Nephron (organoid): ENCODE measurements around the gene ARHGEF37.

Experiments
- H3K27ac Mint-ChIP-seq, 3 experiments: 2 replicates each; pipeline ENCODE4 v1.8.0; 2020; ENCODE audit warnings: mixed read lengths in 3 of 3, mild to moderate bottlenecking in 2 of 3, moderate library complexity in 1 of 3
- H3K27me3 Mint-ChIP-seq: 2 replicates; pipeline ENCODE4 v1.8.0; 2021; ENCODE audit warnings: low read depth, mild to moderate bottlenecking, moderate library complexity, mixed read lengths
- H3K36me3 Mint-ChIP-seq: 2 replicates; pipeline ENCODE4 v1.8.0; 2020; ENCODE audit warnings: low read depth, mixed read lengths
- H3K4me1 Mint-ChIP-seq: 2 replicates; pipeline ENCODE4 v1.8.0; 2020; ENCODE audit warnings: mixed read lengths
- H3K4me3 Mint-ChIP-seq, 3 experiments: 2 replicates each; pipeline ENCODE4 v1.8.0; 2020; ENCODE audit warnings: mild to moderate bottlenecking in 3 of 3, mixed read lengths in 3 of 3, moderate library complexity in 2 of 3
- H3K9me3 Mint-ChIP-seq: 2 replicates; pipeline ENCODE4 v1.8.0; 2020; ENCODE audit warnings: mixed read lengths
- TF ChIP-seq, protein P1 (sequence below), 3 experiments: fragments of 200-600 bp; sonication (generic); IDR thresholded peaks; one replicate each; pipeline ENCODE4 v1.5.0; 2021; ENCODE audit warnings: antibody characterized with exemption in 3 of 3; ENCODE audit not compliant: unreplicated experiment in 3 of 3

ARHGEF37 gene

DNA sequence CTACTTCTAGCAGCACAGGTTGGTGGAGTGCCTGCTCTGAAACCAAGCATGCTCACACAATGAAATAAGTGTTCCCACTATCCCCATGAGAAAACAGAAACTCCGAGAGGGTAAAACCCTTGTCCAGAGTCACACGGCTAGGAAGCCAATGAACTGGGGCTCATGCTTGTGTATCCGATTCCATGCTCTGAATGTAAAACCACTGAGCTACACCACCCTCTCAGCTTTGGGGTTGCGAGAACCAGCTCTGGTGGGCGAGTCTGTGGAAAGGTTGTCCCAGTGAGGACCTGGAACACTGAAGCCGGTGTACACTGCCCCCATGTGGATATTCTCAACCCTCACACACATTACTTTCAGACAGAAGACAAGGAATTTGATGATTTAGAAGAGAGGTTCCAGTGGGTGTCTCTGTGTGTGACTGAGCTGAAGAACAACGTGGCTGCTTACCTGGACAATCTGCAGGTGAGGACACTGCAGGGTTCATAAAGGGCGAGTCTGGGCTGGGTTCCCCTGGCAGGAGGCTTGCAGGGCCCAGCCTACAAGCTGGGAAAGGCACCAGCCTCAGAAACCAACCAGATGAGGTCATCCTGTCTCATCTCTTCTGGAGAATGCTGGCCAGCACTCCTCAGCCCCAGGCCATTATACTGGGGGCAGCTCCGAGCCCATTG is 37.4 kb downstream of the ARHGEF37 start:
- H3K9me3 Mint-ChIP-seq: no peaks in the 10 kb centered on the region
- no peak overlapping the region for H3K4me3 Mint-ChIP-seq
- H3K4me1 Mint-ChIP-seq: peaks cover 16% of the 10 kb centered on the region
- H3K27ac Mint-ChIP-seq: no peak overlapping the region
- TF ChIP-seq, protein P1, sequence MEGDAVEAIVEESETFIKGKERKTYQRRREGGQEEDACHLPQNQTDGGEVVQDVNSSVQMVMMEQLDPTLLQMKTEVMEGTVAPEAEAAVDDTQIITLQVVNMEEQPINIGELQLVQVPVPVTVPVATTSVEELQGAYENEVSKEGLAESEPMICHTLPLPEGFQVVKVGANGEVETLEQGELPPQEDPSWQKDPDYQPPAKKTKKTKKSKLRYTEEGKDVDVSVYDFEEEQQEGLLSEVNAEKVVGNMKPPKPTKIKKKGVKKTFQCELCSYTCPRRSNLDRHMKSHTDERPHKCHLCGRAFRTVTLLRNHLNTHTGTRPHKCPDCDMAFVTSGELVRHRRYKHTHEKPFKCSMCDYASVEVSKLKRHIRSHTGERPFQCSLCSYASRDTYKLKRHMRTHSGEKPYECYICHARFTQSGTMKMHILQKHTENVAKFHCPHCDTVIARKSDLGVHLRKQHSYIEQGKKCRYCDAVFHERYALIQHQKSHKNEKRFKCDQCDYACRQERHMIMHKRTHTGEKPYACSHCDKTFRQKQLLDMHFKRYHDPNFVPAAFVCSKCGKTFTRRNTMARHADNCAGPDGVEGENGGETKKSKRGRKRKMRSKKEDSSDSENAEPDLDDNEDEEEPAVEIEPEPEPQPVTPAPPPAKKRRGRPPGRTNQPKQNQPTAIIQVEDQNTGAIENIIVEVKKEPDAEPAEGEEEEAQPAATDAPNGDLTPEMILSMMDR (IDR thresholded peaks at IDR 0.05; ENCODE audit: unreplicated experiment in 3 of 3): peak; percentile 56 to 60 (median 56)
- peaks cover 4% of the 10 kb centered on the region for H3K27me3 Mint-ChIP-seq
- H3K36me3 Mint-ChIP-seq: no peaks in the 10 kb centered on the region

DNA sequence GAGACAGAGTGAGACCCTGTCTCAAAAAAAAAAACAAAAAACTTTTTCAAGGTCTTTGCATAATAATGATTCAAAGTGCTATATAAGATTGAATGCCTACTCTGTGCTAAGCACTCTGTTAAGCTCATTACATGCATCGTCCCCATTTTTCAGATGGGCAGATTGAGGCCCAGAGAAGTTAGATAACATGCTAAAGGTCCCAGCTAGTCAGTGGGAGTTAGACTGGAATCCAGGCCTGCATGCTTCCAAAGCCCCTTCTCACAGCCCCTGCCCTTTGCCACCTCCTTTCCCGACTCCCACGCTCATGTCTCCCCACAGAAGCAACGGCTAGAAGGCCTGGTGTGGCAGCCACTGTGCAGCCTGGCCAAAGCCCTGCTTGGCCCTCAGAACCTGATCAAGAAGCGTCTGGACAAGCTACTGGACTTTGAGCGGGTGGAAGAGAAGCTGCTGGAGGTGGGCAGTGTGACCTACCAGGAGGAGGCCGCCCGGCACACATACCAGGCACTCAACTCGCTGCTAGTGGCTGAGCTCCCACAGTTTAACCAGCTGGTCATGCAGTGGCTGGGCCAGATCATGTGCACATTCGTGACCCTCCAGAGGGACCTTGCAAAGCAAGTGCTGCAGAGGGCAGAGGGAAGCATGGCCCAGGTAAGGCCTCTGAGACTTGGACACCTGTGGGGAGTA is 40.3 kb downstream of the ARHGEF37 start:
- Mint-ChIP-seq H3K27me3 (peaks cover 4% of the 10 kb centered on the region), H3K4me1 (no peaks in the 10 kb centered on the region), H3K27ac (no peak overlapping the region), H3K9me3 (no peaks in the 10 kb centered on the region), H3K4me3 (no peak overlapping the region), H3K36me3 (no peaks in the 10 kb centered on the region)
- TF ChIP-seq, protein P1 (IDR thresholded peaks at IDR 0.05; ENCODE audit: unreplicated experiment in 3 of 3): no peak

DNA sequence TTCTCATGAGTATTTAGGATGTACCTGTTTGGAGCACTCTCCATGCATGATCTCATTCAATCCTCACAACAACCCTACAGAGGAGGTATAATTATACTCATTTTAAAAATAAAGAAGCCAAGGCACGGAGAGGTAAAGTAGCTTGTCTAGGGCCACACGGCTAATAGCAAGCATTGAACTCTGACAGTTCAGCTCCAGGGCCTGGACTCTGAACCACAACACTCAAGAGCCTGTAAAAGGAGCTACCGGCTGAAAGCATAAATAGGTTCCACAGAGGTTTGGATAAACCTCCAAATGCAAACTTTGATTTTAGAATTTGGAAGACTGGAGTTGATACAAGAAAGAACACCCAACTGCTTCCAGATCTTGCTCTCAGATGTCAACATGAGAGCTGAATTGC is 41.2 kb downstream of the ARHGEF37 start:
- no peaks in the 10 kb centered on the region for H3K36me3 Mint-ChIP-seq
- H3K4me1 Mint-ChIP-seq: no peaks in the 10 kb centered on the region
- TF ChIP-seq, protein P1 (IDR thresholded peaks at IDR 0.05; ENCODE audit: unreplicated experiment in 3 of 3): no peak
- H3K4me3 Mint-ChIP-seq: no peak overlapping the region
- peaks cover 4% of the 10 kb centered on the region for H3K27me3 Mint-ChIP-seq
- H3K9me3 Mint-ChIP-seq: no peaks in the 10 kb centered on the region
- H3K27ac Mint-ChIP-seq: no peak overlapping the region

DNA sequence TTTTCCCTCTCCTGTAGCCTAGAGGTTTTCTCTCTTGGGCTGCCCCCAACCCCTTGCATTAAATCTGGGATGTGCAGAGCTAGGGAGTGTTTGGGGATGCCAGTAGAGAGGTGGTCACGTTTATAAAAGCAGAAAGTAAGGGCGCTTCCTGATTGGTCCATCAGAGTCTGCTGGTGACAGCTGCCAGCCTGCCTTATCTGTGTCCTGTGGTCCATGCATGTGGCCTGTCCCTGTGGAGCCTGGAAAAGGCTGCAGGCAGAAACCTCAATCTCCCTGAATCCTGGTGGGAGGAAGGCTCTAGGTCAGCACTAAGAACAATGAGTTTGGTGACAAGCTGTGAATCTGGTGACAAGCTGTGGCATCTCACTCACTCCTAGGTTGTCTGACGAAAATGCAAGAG is 42.2 kb downstream of the ARHGEF37 start:
- Mint-ChIP-seq H3K36me3 (no peaks in the 10 kb centered on the region), H3K4me3 (no peak overlapping the region), H3K27me3 (peaks cover 4% of the 10 kb centered on the region), H3K27ac (no peak overlapping the region), H3K4me1 (no peaks in the 10 kb centered on the region), H3K9me3 (no peaks in the 10 kb centered on the region)
- TF ChIP-seq, protein P1 (IDR thresholded peaks at IDR 0.05; ENCODE audit: unreplicated experiment in 3 of 3): no peak

DNA sequence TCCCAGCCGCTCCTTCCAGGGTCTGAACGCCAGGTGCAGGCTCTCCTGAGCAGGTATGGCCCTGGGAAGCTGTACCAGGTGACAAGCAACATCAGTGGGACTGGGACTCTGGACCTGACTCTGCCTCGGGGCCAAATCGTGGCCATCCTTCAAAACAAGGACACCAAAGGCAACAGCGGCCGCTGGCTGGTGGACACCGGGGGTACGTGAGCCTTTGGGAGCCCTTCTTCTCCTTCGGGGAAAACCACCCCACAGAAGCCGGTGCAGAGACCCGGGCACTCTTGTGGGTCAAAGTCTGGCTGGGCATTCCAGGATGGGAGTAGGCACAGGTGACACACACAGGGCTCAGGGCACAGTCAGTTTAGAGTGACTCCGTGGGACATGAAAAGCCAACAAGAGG is 45.8 kb downstream of the ARHGEF37 start:
- H3K36me3 Mint-ChIP-seq: no peaks in the 10 kb centered on the region

More for the DNA sequence above, 45.8 kb downstream of the ARHGEF37 start:
- no peak overlapping the region for H3K27ac Mint-ChIP-seq
- no peak overlapping the region for H3K4me3 Mint-ChIP-seq
- TF ChIP-seq, protein P1 (IDR thresholded peaks at IDR 0.05; ENCODE audit: unreplicated experiment in 3 of 3): no peak
- H3K9me3 Mint-ChIP-seq: no peaks in the 10 kb centered on the region
- peaks cover 2% of the 10 kb centered on the region for H3K4me1 Mint-ChIP-seq
- no peaks in the 10 kb centered on the region for H3K27me3 Mint-ChIP-seq
